Measurements from ENCODE around the gene ZNF664.
A peak's percentile ranks its signal among the peaks of the same experiment; 100 is the strongest.

The ZNF664 gene

DNA sequence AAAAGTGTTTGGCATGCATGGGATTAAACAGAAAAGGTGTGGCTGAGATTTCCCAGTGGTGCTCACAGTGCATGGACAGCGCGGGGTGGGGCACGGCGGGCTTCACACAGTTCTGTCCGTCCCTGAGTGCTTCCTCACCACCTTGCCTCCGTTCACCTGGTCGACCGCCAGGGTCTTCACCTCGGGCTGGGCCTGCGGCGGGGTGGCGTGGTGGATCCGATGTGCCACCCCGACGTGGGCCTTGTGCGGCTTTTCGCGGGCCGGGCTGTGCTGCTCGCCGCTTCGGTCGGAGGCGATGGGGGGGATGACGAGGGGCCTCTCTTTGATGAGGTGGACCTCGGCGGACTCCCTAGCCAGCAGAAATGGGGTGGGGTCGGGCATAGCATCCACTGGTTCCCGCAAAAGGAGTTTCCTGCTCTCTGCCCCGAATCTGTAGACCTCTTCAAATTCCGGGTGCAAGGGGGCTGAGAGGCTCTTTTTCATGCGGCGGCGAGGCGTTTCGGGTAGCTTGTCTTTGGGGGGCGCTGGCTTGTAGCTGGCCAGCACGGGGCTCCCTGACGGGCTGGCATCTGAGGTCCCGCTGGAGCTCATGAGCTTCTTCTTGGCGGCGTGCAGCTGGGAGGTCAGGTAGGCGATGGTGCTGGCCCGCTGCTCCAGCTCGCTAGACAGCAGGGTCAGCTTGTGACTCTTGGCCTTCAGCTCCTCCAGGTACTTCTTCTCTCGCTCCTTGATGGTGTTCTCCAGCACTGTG lies 35.9 kb upstream of the ZNF664 start:
- H3K4me3 ChIP-seq (ENCODE audit: low read length), result no peak overlapping the region
- TF ChIP-seq, protein P1, sequence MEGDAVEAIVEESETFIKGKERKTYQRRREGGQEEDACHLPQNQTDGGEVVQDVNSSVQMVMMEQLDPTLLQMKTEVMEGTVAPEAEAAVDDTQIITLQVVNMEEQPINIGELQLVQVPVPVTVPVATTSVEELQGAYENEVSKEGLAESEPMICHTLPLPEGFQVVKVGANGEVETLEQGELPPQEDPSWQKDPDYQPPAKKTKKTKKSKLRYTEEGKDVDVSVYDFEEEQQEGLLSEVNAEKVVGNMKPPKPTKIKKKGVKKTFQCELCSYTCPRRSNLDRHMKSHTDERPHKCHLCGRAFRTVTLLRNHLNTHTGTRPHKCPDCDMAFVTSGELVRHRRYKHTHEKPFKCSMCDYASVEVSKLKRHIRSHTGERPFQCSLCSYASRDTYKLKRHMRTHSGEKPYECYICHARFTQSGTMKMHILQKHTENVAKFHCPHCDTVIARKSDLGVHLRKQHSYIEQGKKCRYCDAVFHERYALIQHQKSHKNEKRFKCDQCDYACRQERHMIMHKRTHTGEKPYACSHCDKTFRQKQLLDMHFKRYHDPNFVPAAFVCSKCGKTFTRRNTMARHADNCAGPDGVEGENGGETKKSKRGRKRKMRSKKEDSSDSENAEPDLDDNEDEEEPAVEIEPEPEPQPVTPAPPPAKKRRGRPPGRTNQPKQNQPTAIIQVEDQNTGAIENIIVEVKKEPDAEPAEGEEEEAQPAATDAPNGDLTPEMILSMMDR (IDR thresholded peaks at IDR 0.05; ENCODE audit: insufficient read depth, low read depth, low read length, missing control alignments), result no peak
- DNase-seq (ENCODE audit: low read depth), result no peak

DNA sequence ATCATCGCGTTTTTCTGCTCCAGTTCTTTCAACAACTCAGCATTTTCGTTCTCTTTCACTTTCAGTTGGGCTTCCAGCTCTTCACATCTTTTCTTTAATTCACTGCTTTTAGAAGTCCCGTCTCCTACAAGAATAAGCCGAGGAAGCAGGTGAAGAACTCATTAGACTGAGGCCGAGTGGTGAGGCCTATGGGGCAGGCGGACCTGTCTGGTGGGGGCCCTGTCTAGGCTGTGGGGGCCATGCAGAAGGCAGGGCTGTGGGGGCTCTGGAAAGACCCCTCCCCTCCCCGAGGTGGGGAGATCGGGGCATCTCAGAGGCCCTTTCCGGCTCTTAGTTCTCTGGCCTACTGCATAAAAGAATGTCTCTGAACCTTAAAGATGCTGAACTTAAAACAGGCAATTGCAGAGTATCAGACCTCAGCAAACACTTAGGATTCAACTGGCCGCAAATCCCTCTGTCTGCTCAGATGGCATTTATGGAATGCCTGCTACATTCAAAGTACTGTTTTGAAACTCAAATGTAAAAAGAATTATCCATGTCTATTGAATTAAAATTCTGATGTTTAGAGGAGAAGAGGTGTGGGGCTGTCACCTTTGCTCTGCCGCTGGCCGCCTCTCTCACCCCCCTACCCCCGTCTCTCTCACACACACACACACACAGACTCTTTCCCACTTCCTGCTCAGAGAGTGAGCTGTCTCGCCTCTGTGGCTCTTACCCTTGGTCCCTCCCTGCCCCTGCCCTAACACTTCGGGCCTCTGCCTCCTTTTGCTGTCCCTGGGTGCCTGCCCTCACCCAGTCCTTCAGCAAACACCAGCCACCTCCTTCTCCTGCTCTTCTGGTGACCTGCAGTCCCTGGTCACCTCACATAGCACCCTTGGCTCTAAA lies 35.1 kb upstream of the ZNF664 start:
- DNase-seq (ENCODE audit: low read depth), result no peak
- TF ChIP-seq, protein P1 (IDR thresholded peaks at IDR 0.05; ENCODE audit: insufficient read depth, low read depth, low read length, missing control alignments), result no peak
- H3K4me3 ChIP-seq (ENCODE audit: low read length), result no peak overlapping the region

DNA sequence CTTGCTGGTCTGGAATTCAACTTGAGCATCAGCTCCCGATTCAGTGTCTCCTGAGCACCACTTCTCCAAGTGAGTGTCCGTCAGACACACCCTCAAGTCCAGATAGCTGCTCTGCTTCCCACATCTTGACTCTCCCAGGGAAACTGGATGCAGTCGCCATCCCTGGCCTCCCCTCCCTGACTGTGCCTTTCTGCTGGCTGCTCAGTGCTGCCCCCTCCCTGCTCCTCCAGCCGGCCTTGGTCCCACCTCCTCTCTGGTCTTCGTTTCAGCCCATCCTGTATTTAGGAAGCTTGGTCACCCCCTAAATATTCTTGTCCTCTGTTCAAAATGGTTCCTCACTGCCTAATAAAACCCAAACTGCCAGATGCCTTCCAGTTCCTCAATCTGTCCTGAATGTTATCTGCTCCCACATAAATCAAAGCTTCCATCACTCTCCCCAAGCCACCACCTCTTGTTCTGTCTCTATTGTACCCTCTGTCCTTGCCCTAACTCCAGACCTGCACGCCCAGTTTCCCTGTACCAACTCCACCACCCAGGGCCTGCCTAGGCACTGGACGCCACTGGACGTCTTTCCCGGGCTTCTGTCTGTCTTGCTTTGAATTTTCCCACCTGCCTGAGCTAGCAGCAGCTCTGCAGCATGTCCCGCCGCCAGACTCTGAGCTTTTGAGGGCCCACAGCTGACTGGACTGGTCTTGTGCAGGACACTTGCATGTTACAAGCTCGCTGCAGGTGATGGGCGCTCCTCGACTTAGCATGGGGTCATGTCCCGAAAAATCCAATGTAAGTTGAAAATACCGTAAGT lies 34.1 kb upstream of the ZNF664 start:
- TF ChIP-seq, protein P1 (IDR thresholded peaks at IDR 0.05; ENCODE audit: insufficient read depth, low read depth, low read length, missing control alignments), result peak; percentile 11
- no peak for DNase-seq (ENCODE audit: low read depth)
- H3K4me3 ChIP-seq (ENCODE audit: low read length), result no peak overlapping the region

DNA sequence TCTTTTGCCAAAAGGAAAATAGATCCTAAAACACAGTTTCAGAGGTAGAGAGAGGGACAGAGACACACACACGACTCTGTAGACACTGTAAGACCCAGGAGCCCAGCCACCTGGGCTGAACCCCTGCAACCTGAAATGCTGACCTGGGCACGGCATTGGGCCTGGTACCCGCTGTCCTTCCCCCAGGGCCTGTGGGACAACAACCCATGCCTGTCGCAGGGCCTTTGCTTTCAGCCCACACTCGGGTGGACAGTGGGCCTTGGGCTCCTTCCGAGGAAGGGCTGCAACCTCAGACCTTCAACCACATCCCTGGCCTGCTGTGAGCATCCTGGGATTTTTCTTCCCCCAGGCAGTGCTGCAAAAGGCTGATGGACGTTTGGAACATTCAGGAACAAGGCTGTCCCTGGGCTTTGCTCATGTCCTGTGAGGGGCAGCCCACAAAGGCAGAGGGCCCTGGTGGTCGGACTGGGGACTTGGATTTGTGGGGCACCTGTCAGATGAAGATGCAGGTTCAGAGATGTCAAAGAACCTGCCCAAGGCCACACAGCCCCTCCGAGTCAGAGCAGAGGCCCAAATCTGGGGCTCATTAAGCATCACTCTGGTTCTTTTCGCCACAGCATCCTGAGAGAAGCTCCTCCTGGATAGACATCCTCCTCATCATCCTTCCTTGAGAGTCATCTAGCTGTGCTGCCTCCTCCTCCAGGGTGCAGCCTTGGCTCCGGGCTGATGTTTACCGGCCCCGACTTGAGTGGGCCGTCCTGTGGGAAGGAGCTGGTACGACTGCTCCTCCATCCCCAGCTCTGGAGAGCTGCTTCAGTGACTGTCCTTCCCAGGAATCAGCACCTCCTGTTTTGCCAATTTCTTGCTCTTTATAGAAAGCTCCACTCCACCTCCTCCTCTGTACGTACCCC lies 33.0 kb upstream of the ZNF664 start:
- TF ChIP-seq, protein P1 (IDR thresholded peaks at IDR 0.05; ENCODE audit: insufficient read depth, low read depth, low read length, missing control alignments), result no peak
- no peak overlapping the region for H3K4me3 ChIP-seq (ENCODE audit: low read length)
- DNase-seq (ENCODE audit: low read depth), result no peak

DNA sequence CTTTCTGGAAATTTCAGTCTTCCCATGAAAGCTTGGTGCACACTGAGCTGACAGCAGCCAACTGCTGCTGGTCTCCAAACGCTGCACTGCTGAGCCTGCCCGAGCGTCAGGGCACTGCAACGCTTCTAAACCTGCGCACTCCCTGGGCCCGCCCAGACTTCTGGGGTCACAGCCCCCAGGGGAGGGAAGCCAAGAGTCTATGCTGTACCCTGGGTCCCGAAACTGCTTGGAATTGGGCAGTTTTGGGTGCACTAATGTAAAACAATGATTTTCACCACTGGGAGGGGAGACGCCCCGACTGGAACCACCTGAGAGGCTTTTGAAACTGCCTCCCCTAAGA lies 32.4 kb upstream of the ZNF664 start:
- TF ChIP-seq, protein P1 (IDR thresholded peaks at IDR 0.05; ENCODE audit: insufficient read depth, low read depth, low read length, missing control alignments), result no peak

DNA sequence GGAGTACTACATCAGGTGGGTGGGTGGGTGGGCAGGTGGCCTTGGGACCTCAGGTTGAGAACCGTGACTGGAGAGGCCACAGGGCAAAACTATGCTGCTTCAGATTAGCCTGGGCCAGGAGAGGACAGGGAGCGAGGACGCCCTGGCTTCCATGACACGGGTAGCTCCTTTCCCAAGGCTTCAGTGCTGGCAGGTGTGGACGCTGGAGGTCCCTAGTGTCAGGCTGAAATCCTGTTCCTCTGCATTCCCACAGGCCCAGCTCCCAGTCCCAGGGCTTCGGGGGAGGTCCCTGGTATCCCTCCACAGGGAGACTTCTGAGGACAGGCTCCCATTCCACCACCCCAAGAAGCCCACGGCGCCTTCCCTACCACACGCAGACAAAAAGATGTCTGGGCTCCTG lies 32.0 kb upstream of the ZNF664 start:
- TF ChIP-seq, protein P1 (IDR thresholded peaks at IDR 0.05; ENCODE audit: insufficient read depth, low read depth, low read length, missing control alignments), result no peak
- DNase-seq (ENCODE audit: low read depth), result no peak
- no peak overlapping the region for H3K4me3 ChIP-seq (ENCODE audit: low read length)

More for the DNA sequence above, 32.4 kb upstream of the ZNF664 start:
- DNase-seq (ENCODE audit: low read depth), result no peak
- H3K4me3 ChIP-seq (ENCODE audit: low read length), result no peak overlapping the region

Data from epithelial cell of esophagus (primary cell).